Caco-2 (cell line): ENCODE measurements around the gene RASGRP3. TPM values are rescaled to one million over a fixed set of nuclear protein-coding genes. Genes with fewer than 3 reads are reported as not detected.
A peak's percentile ranks its signal among the peaks of the same experiment; 100 is the strongest.

Source experiments
- BruUV-seq: library from RNA; stranded (reverse); fragments of 400-500 nt; replicated peaks from 2 replicates; lab custom pipeline; 2021; lab: Mats Ljungman, UMichigan
- CTCF ChIA-PET: fragments of 300-600 bp; sonication (Branson Sonifier 250); formaldehyde crosslinking; loops from one replicate; lab custom pipeline; 2022; ENCODE audit warnings: antibody characterized with exemption; lab: Charles Lee
- POLR2A ChIA-PET: fragments of 300-600 bp; sonication (Branson Sonifier 250); formaldehyde crosslinking; loops from one replicate; lab custom pipeline; 2022; ENCODE audit warnings: antibody characterized with exemption; lab: Charles Lee
- DNase-seq, 2 experiments: peaks; one replicate each; pipeline versions ENCODE4 v3.0.0 to v3.0.0-alpha.2; 2020 to 2022
- H3K27me3 ChIP-seq: replicated peaks from 2 replicates; pipeline ENCODE4 v1.6.0; 2011; ENCODE audit warnings: low read length; ENCODE audit not compliant: control insufficient read depth, insufficient read depth
- H3K36me3 ChIP-seq: 2 replicates; pipeline ENCODE4 v1.5.1; 2011; ENCODE audit warnings: low read length; ENCODE audit not compliant: control insufficient read depth, insufficient read depth
- H3K4me1 ChIP-seq: fragments of 250-450 bp; sonication (Bioruptor Pico); 2 replicates; pipeline ENCODE4 v1.5.1; 2020; ENCODE audit warnings: mild to moderate bottlenecking
- H3K4me3 ChIP-seq: 2 replicates; pipeline ENCODE4 v1.5.1; 2011; ENCODE audit warnings: low read depth, mild to moderate bottlenecking, control low read depth, low read length
- H3K9me3 ChIP-seq: fragments of 250-450 bp; sonication (Bioruptor Pico); 2 replicates; pipeline ENCODE4 v1.5.1; 2020; ENCODE audit warnings: mild to moderate bottlenecking, moderate library complexity
- H3K27ac Mint-ChIP-seq: one replicate; pipeline ENCODE4 v1.8.0; 2022; ENCODE audit warnings: mixed read lengths; ENCODE audit not compliant: unreplicated experiment
- H3K27me3 Mint-ChIP-seq: one replicate; pipeline ENCODE4 v1.8.0; 2022; ENCODE audit warnings: mixed read lengths; ENCODE audit not compliant: insufficient read depth, unreplicated experiment
- H3K36me3 Mint-ChIP-seq: one replicate; pipeline ENCODE4 v1.8.0; 2022; ENCODE audit warnings: mild to moderate bottlenecking, mixed read lengths; ENCODE audit not compliant: insufficient read depth, unreplicated experiment
- H3K4me1 Mint-ChIP-seq: one replicate; pipeline ENCODE4 v1.8.0; 2022; ENCODE audit warnings: low read depth, mixed read lengths; ENCODE audit not compliant: unreplicated experiment
- H3K4me3 Mint-ChIP-seq: one replicate; pipeline ENCODE4 v1.8.0; 2022; ENCODE audit warnings: mild to moderate bottlenecking, moderate library complexity, mixed read lengths; ENCODE audit not compliant: unreplicated experiment
- H3K9me3 Mint-ChIP-seq: one replicate; pipeline ENCODE4 v1.8.0; 2022; ENCODE audit warnings: mixed read lengths; ENCODE audit not compliant: unreplicated experiment
- intact Hi-C: fragments of 100-400 bp; cut with micrococcal nuclease; formaldehyde crosslinking; loops from one replicate; pipeline ENCODE4 v1.10.0; 2022; ENCODE audit not compliant: unreplicated experiment
- total RNA-seq: library from RNA; stranded (reverse); gene quantifications from 2 replicates; pipeline ENCODE4 v1.2.3, GENCODE V29; 2022
- TF ChIP-seq, protein P1 (sequence below), 2 experiments: fragments of 200-600 bp in 1 of 2; IDR thresholded peaks; 1 replicate in 1 of 2; 2 replicates in 1 of 2; pipeline versions ENCODE4 v1.5.1 to v1.8.0; 2011 to 2022; ENCODE audit warnings: antibody characterized with exemption in 1 of 2, control low read depth in 1 of 2, inconsistent platforms in 1 of 2, low read depth in 1 of 2, low read length in 1 of 2, mild to moderate bottlenecking in 1 of 2, moderate library complexity in 1 of 2; ENCODE audit not compliant: insufficient read depth in 1 of 2, severe bottlenecking in 1 of 2, unreplicated experiment in 1 of 2

RASGRP3 gene
- total RNA-seq, 1 experiment from 2014 or later: 9.2 TPM

DNA sequence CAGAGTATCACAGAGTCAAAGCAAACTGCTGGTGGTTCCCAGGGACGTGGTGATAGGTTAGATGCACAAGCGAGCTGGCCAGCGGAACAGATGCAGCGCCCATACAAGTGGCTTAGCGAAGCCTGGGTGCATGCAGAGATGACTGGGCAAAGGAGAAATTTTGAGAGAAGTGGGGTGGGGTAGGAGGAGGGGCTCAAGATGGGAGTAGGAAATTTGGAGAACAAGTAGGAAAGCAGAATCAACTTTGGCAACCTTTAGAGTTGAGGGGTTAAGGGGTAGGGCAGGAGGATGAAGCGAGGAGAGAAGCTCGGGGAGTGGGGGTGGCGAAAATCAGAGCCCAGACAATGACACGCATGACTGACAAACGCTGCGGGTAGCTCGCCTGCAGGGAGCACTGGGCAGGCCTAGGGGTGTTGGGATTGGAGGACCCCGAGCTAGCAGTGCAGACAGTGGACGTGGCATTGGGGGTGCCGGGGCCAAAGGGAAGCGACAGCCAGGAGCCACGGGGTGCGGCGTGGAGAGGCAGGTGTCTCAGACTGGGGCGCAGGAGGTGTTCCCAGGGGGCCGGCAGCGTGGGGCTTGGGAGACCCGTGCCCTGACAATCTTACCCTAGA is 122.2 kb downstream of the RASGRP3 start:
- Mint-ChIP-seq H3K9me3 (no peaks in the 10 kb centered on the region), H3K27ac (peak overlapping the region; percentile 95), H3K36me3 (peaks cover 17% of the 10 kb centered on the region), H3K4me3 (peak overlapping the region; percentile 95), H3K27me3 (no peaks in the 10 kb centered on the region), H3K4me1 (peaks cover 7% of the 10 kb centered on the region)
- no peaks in the 10 kb centered on the region; the same call in 1 of the 2 replicates for H3K36me3 ChIP-seq
- H3K9me3 ChIP-seq: no peaks in the 10 kb centered on the region
- BruUV-seq: no TSS peak
- peak; percentile 45 to 48 for DNase-seq
- no peaks in the 10 kb centered on the region for H3K27me3 ChIP-seq
- intact Hi-C loops: loop anchor here (1.0 to 5.0 kb wide), 2 partner anchors 69 to 121 kb away; partner anchors contain the start of gene RASGRP3
- H3K4me1 ChIP-seq: peaks cover 5% of the 10 kb centered on the region; the same call in 1 of the 2 replicates
- TF ChIP-seq, protein P1, sequence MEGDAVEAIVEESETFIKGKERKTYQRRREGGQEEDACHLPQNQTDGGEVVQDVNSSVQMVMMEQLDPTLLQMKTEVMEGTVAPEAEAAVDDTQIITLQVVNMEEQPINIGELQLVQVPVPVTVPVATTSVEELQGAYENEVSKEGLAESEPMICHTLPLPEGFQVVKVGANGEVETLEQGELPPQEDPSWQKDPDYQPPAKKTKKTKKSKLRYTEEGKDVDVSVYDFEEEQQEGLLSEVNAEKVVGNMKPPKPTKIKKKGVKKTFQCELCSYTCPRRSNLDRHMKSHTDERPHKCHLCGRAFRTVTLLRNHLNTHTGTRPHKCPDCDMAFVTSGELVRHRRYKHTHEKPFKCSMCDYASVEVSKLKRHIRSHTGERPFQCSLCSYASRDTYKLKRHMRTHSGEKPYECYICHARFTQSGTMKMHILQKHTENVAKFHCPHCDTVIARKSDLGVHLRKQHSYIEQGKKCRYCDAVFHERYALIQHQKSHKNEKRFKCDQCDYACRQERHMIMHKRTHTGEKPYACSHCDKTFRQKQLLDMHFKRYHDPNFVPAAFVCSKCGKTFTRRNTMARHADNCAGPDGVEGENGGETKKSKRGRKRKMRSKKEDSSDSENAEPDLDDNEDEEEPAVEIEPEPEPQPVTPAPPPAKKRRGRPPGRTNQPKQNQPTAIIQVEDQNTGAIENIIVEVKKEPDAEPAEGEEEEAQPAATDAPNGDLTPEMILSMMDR (IDR thresholded peaks at IDR 0.05; ENCODE audit: insufficient read depth in 1 of 2, low read depth in 1 of 2, low read length in 1 of 2, severe bottlenecking in 1 of 2, unreplicated experiment in 1 of 2): no peak
- ChIA-PET POLR2A (interaction anchor here (1.6 kb wide), 1 partner anchor 123 kb away, joined by 7 read pairs; no protein-coding TSS in a partner anchor), CTCF (interaction anchor here (0.7 to 1.6 kb wide), 3 partner anchors 10 to 123 kb away, joined by 3 to 13 read pairs (median 8); partner anchors contain the start of gene RASGRP3)
- H3K4me3 ChIP-seq: peak overlapping the region; percentile 78

DNA sequence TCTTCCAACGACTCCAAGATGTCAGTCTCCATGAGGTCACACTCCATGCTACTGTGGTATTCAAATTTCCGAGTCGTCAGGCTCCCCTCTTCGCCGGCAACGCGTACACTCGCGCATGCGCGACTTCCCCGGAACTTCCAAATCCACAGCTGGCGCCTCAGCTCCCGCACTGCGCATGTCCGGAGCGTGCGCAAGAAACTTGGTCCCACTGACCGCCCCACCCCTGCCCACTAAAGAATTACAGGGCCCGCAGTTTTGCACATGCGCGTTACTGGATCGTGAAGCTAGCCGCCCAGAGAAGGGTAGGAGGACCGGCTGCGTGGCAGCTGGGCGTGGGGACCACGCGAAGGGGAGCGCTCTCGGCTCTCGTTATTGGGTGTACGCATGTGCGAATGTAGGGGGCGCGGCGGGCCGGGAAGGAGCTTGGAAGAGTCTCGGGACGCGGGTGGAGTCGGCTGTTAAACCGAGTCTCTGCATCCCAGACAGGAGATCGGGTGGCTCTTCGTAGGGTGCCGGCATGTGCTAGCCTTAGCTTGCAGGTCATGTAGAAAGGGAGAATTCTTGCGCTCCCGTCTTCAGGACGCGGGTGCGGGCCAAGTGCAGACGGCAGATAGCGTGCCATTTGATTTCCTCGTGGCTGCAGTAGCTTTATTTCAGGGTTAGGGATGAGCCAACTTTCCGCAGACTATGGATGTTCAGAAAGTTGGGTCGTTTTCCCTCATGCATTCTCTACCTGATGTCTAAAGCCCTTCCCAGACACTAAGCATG is 122.9 kb downstream of the RASGRP3 start, which contains the start of gene FAM98A:
TSS of gene FAM98A (minus strand) at position 125 of the 768 bp plus-strand sequence. CDS start at position 47, 78 bp downstream.
- TF ChIP-seq, protein P1 (IDR thresholded peaks at IDR 0.05; ENCODE audit: insufficient read depth in 1 of 2, low read depth in 1 of 2, low read length in 1 of 2, severe bottlenecking in 1 of 2, unreplicated experiment in 1 of 2): peak in 1 of 2 experiments; percentile 27
- Mint-ChIP-seq H3K4me1 (peaks cover 7% of the 10 kb centered on the region), H3K36me3 (peaks cover 17% of the 10 kb centered on the region), H3K9me3 (no peaks in the 10 kb centered on the region), H3K4me3 (peak within 1 kb of the TSS; percentile 95), H3K27me3 (no peaks in the 10 kb centered on the region), H3K27ac (peak within 1 kb of the TSS; percentile 95)
- H3K36me3 ChIP-seq: no peaks in the 10 kb centered on the region
- ChIA-PET POLR2A (interaction anchor here (0.8 to 1.6 kb wide), 2 partner anchors 13 to 124 kb away, joined by 3 to 7 read pairs; no protein-coding TSS in a partner anchor), CTCF (interaction anchor here (0.7 to 1.6 kb wide), 3 partner anchors 11 to 123 kb away, joined by 3 to 13 read pairs (median 8); partner anchors contain the start of gene RASGRP3)
- no peaks in the 10 kb centered on the region for H3K27me3 ChIP-seq
- intact Hi-C loops: loop anchor here (1.0 to 5.0 kb wide), 2 partner anchors 68 to 122 kb away; partner anchors contain the start of gene RASGRP3
- peaks cover 5% of the 10 kb centered on the region; the same call in 1 of the 2 replicates for H3K4me1 ChIP-seq
- peak; percentile 99 for DNase-seq
- no peaks in the 10 kb centered on the region for H3K9me3 ChIP-seq
- H3K4me3 ChIP-seq: peak within 1 kb of the TSS; percentile 78
- TSS peak; percentile 84 for BruUV-seq

DNA sequence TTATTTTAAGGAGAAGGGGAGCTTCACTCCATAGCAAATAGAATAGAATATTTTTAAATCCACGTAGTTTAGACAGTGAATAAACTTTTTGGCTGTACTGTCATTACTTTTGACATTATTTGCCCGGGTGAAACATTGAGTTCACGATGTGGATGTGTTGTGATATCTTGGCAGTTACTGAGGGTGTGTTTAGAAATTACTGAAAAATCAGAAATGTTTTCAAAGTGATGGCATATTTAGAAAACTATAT is 123.4 kb downstream of the RASGRP3 start:
- Mint-ChIP-seq H3K36me3 (peaks cover 17% of the 10 kb centered on the region), H3K27me3 (no peaks in the 10 kb centered on the region), H3K4me3 (peak overlapping the region; percentile 95), H3K9me3 (no peaks in the 10 kb centered on the region), H3K4me1 (peaks cover 7% of the 10 kb centered on the region), H3K27ac (no peak overlapping the region)
- CTCF ChIA-PET: interaction anchor here (1.4 to 1.6 kb wide), 2 partner anchors 17 to 124 kb away, joined by 8 to 13 read pairs; partner anchors contain the start of gene RASGRP3
- Histone ChIP-seq H3K9me3 (no peaks in the 10 kb centered on the region), H3K36me3 (no peaks in the 10 kb centered on the region), H3K4me1 (peaks cover 5% of the 10 kb centered on the region; the same call in 1 of the 2 replicates), H3K27me3 (no peaks in the 10 kb centered on the region), H3K4me3 (peak overlapping the region; percentile 78)
- intact Hi-C loops: loop anchor here (1.0 to 5.0 kb wide), 2 partner anchors 67 to 123 kb away; partner anchors contain the start of gene RASGRP3
- no peak for DNase-seq
- TF ChIP-seq, protein P1 (IDR thresholded peaks at IDR 0.05; ENCODE audit: insufficient read depth in 1 of 2, low read depth in 1 of 2, low read length in 1 of 2, severe bottlenecking in 1 of 2, unreplicated experiment in 1 of 2): no peak
- POLR2A ChIA-PET: interaction anchor here (0.8 to 1.6 kb wide), 2 partner anchors 13 to 124 kb away, joined by 3 to 7 read pairs; no protein-coding TSS in a partner anchor
- BruUV-seq: no TSS peak
